GM23338 (cell line): ENCODE results near the gene APP.

ENCODE experiments used
- CREB1 ChIP-seq: fragments of 250-450 bp; sonication (Bioruptor Pico); IDR thresholded peaks from 2 replicates; pipeline ENCODE4 v1.5.0; 2020; ENCODE audit warnings: low read depth, mild to moderate bottlenecking, moderate library complexity
- CTCF ChIP-seq, 2 experiments: fragments of 200-600 bp in 1 of 2; sonication (generic) in 1 of 2; conservative IDR thresholded peaks; 2 replicates each; pipeline versions ENCODE4 v1.5.1 to v1.6.1; 2016 to 2017; ENCODE audit warnings: antibody characterized with exemption in 2 of 2, low read depth in 2 of 2, mild to moderate bottlenecking in 2 of 2, moderate library complexity in 1 of 2
- ETS1 ChIP-seq: IDR thresholded peaks from 2 replicates; pipeline ENCODE4 v1.6.1; 2016; ENCODE audit warnings: antibody characterized with exemption
- EZH2 ChIP-seq: fragments of 200-600 bp; sonication (generic); IDR thresholded peaks from one replicate; pipeline ENCODE4 v1.8.0; 2017; ENCODE audit warnings: antibody characterized with exemption, mild to moderate bottlenecking, low read depth; ENCODE audit not compliant: unreplicated experiment
- EZH2phosphoT487 ChIP-seq: fragments of 200-600 bp; sonication (generic); IDR thresholded peaks from one replicate; pipeline ENCODE4 v1.8.1; 2018; ENCODE audit warnings: antibody characterized with exemption; ENCODE audit not compliant: unreplicated experiment
- JUNB ChIP-seq: IDR thresholded peaks from one replicate; pipeline ENCODE4 v1.6.1; 2016; ENCODE audit warnings: antibody characterized with exemption; ENCODE audit not compliant: unreplicated experiment
- NANOG ChIP-seq: IDR thresholded peaks from 2 replicates; pipeline ENCODE4 v1.6.1; 2016; ENCODE audit warnings: antibody characterized with exemption, borderline replicate concordance
- POLR2AphosphoS5 ChIP-seq: IDR thresholded peaks from 2 replicates; pipeline ENCODE4 v1.6.1; 2016; ENCODE audit warnings: antibody characterized with exemption, low read depth
- REST ChIP-seq: IDR thresholded peaks from one replicate; pipeline ENCODE4 v1.6.1; 2018; ENCODE audit warnings: antibody characterized with exemption; ENCODE audit not compliant: unreplicated experiment
- STAT1 ChIP-seq: IDR thresholded peaks from one replicate; pipeline ENCODE4 v1.6.1; 2016; ENCODE audit warnings: antibody characterized with exemption; ENCODE audit not compliant: unreplicated experiment
- ZNF114 ChIP-seq: fragments of 250-450 bp; sonication (Bioruptor Pico); IDR thresholded peaks from 2 replicates; pipeline ENCODE4 v1.5.0; 2020; ENCODE audit warnings: mild to moderate bottlenecking, moderate library complexity
- ZNF462 ChIP-seq: fragments of 250-450 bp; sonication (Bioruptor Pico); IDR thresholded peaks from 2 replicates; pipeline ENCODE4 v1.5.0; 2020; ENCODE audit warnings: mild to moderate bottlenecking, moderate library complexity

- TF ChIP-seq CREB1 (CRISPR knock-in tag) (no peak), CTCF (conservative IDR thresholded peaks at IDR 0.05; ENCODE audit: low read depth in 2 of 2) (no peak), REST (no peak), EZH2 (no peak), POLR2AphosphoS5 (no peak), EZH2phosphoT487 (no peak), JUNB (no peak), ETS1 (no peak), NANOG (no peak), ZNF114 (CRISPR knock-in tag) (no peak), ZNF462 (no peak), STAT1 (no peak)
These were observed 162.5 kb downstream of the APP start for GRCh38 chr21:26007951-26008498.
